ENCODE results near the gene EHMT1. TPM values are rescaled to one million over a fixed set of nuclear protein-coding genes. Genes with fewer than 3 reads are reported as not detected.

EHMT1 gene
- total RNA-seq, 4 donors from 2014 or later = 57.6 to 103 (median 76.8) TPM

DNA sequence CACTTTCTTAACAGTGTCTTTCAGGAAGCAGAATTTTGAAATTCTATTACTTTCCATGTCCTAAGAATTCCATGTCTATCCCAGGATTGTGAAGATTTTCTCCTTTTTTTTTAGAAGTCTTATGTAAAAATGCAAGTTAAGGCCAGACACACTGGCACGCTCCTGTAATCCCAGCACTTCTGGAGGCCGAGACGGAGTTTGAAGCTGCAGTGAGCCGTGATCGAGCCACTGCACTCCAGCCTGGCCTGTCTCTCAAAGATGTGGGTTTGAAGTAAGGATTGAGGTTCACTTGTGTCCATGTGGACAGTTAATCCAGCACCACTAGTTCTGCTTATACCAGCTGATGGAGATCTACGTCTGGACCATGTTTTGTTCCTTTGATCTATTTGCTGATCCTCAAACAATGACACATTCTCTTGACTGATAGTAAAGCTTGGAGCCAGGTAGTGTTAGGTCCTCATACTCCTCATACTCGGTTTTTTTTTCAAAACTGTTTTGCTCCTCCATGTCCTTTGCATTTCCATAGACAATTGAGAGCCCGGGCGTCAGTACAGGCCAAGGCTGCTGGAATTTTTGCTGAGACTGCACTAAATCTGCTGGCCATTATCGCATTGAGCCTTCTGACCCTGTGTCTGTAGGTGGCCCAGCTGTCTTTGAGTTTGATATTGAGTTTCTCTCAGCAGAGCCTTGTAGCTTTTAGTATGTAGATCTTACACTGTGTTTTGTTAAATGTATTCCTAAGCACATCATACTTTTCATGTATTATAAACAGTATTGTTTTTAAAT is 205.4 kb downstream of the EHMT1 start:
- TF ChIP-seq, protein P1, sequence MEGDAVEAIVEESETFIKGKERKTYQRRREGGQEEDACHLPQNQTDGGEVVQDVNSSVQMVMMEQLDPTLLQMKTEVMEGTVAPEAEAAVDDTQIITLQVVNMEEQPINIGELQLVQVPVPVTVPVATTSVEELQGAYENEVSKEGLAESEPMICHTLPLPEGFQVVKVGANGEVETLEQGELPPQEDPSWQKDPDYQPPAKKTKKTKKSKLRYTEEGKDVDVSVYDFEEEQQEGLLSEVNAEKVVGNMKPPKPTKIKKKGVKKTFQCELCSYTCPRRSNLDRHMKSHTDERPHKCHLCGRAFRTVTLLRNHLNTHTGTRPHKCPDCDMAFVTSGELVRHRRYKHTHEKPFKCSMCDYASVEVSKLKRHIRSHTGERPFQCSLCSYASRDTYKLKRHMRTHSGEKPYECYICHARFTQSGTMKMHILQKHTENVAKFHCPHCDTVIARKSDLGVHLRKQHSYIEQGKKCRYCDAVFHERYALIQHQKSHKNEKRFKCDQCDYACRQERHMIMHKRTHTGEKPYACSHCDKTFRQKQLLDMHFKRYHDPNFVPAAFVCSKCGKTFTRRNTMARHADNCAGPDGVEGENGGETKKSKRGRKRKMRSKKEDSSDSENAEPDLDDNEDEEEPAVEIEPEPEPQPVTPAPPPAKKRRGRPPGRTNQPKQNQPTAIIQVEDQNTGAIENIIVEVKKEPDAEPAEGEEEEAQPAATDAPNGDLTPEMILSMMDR (IDR thresholded peaks at IDR 0.05) = no peak

DNA sequence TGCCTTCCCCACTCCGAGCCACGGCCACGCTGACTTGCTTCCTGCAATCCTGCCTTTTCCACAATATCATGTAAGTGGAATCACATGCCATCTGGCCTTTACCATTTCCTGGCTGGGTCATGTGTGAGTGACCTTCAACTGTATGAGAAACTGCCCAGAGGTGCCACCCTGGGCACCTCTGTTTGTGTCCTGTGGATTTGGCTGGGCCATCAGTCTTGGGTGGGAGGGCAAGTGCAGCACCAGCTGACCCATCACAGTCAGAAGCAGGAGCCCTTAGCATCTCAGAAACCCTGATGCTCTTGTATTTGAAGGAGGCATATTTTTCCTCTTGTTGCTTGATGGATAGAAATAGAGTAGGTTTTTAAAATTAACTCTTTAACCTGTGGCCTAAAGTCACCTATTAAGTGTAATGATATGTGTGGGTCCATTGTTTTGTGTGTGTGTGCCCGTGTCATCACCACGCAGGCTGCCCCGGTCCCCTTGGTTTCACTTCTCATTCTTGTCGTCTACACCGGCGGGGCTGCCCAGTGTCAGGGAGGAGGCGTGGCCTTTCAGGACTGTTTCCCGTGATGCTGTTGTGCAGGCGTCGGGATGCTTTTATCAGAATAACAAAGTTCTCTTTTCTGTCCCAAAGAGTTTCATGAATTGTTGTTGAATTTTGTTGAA is 206.7 kb downstream of the EHMT1 start:
- TF ChIP-seq, protein P1 (IDR thresholded peaks at IDR 0.05) = no peak
- ATAC-seq (ENCODE audit: low FRiP score) = no peak
- no peak for DNase-seq (ENCODE audit: low spot score)

More for the DNA sequence above, 205.4 kb downstream of the EHMT1 start:
- ATAC-seq (ENCODE audit: low FRiP score) (no peak), DNase-seq (ENCODE audit: low spot score) (no peak)

DNA sequence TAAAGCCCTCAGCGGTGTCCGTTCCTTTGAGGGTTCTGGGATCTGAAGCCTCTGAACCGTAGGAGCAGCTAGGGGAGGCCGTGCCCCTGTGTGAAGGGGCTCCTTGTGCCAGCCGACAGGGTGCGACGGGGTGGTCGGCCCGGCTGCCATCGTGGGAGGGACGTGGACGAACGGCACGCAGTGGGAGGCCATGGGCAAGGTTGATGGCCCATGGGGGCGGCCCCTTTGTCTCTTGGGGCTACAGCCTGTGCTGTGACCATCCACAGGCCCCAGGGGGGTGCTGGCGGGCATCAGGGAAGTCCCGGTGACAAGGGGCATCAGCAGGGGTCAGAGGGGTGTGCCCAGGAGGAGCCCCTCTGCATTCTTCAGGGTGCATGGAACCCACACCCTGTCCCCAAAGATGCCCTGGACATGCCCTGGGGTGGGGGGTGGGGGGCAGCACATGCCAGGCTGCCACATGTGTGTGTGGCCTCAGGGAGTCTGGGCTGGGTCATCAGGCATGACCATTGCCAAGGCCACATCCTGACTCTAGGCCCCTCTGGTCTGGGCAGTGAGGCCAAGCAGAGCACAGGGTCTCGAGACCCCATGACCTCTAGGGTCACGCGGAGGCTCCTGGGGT is 209.2 kb downstream of the EHMT1 start:
- DNase-seq (ENCODE audit: low spot score) (no peak), ATAC-seq (ENCODE audit: low FRiP score) (no peak)
- TF ChIP-seq, protein P1 (IDR thresholded peaks at IDR 0.05) = no peak

DNA sequence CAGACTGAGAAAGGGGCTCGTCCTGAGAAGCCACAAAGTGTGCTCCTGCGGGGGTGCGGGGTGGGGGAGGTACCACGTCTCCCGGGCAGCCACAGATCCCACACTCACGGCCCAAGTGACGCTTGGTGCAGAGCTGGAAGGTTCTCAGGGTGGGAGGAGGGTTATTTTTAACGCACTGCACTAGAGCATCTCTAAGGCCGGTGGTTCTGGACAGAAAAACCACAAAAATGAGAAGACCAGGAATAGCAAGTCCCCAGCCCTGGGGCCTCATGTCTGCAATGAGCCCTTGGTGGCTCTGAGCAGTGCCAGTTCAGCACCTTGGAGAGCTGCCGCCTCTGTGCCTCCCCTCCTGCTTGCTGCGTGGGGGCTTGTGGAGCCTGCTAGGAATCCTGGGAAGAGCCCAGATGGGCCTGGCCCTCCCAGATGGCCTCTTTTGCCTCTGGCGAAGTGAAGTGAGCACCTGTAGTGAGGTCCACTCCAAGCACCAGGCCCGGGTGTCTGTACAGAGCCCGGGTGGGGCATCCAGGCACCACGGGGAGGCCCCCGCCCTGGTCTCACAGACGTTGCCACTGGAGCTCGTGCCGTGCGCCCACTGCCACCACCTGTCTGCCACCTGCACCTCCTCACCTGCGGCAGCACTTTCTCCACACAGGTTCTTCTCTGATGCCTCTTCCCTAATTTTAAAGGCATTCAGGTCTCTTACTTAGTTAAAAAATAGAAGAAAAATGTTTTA is 209.9 kb downstream of the EHMT1 start:
- DNase-seq (ENCODE audit: low spot score) (no peak), ATAC-seq (ENCODE audit: low FRiP score) (no peak)
- TF ChIP-seq, protein P1 (IDR thresholded peaks at IDR 0.05) = no peak

DNA sequence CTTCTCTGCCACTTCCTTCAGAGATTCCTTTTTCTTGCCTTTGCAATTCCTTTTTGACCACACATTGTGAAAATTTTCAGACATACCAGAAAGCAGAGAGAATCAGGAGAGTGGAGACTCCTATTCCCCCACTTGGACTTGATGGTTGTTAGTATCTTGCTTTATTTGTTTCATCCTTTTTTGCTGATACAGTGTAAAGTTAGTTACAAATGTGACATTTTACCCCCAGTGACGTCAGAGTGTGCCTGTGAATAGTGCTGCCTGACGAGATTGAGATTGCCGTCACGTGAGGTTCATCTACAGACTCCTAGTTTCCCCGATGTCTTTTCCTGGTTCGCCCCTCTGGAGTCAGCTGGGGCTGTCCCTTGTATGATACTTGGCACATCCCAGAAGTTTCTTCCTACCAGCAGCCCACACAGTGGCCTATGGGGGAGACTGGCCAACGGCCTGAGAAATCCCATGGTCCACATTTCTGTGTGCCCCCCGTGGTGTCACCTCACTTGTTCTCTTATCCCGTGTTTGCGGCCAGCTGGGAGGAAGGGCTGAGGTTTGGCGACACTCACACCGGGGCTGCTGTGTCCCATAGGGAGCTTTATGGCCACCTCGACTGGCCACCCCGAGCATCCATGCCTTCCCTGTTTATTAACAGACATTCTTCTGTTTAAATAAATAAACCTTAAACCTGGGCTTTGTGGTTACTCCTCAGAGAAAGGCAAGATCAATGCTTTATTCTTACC is 210.6 kb downstream of the EHMT1 start:
- no peak for ATAC-seq (ENCODE audit: low FRiP score)
- TF ChIP-seq, protein P1 (IDR thresholded peaks at IDR 0.05) = no peak
- DNase-seq (ENCODE audit: low spot score) = no peak

DNA sequence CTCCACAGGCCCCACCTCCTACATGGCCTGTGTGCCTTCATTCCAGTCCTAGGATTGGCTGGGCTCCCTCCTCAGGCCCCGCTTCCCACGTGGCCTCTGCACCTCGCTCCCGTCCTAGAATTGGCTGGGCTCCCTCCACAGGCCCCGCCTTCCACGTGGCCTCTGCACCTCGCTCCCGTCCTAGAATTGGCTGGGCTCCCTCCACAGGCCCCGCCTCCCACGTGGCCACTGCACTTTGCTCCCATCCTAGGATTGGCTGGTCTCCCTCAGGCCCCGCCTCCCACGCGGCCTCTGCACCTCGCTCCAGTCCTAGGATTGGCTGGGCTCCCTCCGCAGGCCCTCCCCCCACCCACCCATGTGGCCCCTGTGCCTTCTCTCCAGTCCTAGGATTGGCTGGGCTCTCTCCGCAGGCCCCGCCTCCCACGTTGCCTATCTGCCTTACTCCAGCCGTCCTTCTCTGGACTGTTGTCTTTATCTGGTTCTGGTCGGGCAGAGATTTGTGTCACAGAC is 213.4 kb downstream of the EHMT1 start:
- no peak for DNase-seq (ENCODE audit: low spot score)
- ATAC-seq (ENCODE audit: low FRiP score) = no peak
- TF ChIP-seq, protein P1 (IDR thresholded peaks at IDR 0.05) = no peak
